Renal pelvis (tissue), 4 donors: ENCODE data around the gene AKNA. TPM values are rescaled to one million over a fixed set of nuclear protein-coding genes. Genes with fewer than 3 reads are reported as not detected.

ENCODE experiments used
- DNase-seq: peaks from one replicate; pipeline ENCODE4 v3.0.0-alpha.2; 2013
- polyA plus RNA-seq, 3 donors: library from polyadenylated mRNA; unstranded; fragments of 120-200 nt; gene quantifications; one replicate each; pipeline ENCODE4 v1.2.1, GENCODE V29; 2013; ENCODE audit not compliant: insufficient read length in 3 of 3

The AKNA gene
- polyA plus RNA-seq, 3 donors = 14.1 to 16.2 (median 15.6) TPM

DNA sequence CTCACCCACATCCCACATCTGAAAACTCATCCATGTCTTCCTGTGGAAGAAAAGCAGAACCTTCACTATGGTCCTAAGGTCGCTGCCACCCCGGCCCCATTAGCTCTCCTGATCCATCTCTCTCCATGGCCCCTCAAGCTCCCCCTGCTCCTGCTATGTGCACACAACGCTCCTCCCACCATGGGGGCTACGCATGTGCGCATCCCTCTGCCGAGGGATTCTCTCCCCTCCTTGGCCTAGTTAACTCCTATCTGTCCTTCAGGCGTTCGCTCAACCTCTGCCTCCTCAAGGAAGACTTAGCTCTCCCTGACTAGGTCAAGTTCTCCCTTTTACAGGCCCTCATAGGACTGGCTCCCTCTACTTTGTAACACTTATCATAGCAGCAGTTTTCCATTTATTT, 9.8 kb downstream of the AKNA start:
- no peak for DNase-seq

DNA sequence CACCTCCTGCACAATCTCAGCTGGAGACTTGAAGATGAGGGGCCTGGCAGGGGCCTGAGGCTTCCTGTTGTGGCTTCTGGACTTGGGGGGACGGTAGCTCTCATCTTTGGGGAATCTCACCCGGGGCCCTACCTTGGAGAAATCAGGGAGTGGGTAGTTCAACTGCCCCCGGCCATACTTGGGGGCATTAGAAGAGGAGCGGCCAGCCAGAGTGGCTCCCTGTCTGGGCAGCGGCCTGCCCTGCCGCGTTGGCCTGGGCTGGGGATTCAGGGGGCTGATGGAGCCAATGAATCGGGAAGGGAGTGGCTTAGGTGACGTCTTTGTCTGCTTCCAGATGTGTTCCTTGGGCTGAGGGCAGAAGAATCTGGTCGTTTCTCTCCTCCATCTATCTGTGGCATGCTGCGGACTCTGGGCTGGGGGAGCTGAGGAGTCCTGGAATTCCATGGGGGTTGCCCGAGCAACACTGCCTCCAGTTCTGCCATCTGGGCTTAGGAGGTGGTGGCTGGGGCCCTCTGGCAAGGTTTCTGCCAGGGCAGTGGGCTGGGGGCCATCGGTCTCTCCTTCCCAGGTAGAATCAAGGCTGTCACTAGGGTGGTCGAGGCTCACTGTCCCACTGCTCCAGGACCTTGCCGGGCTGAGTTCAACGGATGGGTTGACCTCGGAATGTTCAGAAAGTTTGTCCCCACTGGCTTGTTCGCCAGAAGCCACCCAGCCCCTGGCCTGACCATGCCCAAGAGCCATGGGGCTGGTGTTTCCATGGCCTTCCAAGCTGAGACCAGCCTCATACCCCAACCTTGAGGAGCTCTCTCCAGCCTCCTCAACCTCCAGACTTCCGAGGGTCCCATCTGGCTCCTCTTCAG, 11.0 kb downstream of the AKNA start:
- no peak for DNase-seq

GRCh38 chr9:114375386-114376175, 12.2 kb downstream of the AKNA start:
- DNase-seq = no peak

DNA sequence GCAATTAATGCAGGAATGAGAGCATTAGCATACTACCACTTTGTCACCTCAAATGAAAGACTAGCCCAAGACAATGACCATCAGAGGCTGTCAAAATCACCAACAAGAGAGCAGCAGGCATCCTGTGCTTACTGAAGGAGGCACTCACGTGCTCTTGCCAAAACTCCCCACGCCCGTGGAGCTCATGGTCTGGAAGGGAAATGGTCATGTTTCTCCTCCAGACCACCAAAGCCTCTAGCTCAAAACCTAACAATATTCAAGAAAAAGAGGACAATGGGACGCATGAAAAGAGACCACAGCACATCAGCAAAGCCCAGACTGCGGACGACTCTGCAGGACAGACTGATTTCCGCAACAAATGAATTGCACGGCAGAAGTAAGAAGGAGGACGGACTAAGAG, 12.8 kb downstream of the AKNA start:
- DNase-seq = no peak

DNA sequence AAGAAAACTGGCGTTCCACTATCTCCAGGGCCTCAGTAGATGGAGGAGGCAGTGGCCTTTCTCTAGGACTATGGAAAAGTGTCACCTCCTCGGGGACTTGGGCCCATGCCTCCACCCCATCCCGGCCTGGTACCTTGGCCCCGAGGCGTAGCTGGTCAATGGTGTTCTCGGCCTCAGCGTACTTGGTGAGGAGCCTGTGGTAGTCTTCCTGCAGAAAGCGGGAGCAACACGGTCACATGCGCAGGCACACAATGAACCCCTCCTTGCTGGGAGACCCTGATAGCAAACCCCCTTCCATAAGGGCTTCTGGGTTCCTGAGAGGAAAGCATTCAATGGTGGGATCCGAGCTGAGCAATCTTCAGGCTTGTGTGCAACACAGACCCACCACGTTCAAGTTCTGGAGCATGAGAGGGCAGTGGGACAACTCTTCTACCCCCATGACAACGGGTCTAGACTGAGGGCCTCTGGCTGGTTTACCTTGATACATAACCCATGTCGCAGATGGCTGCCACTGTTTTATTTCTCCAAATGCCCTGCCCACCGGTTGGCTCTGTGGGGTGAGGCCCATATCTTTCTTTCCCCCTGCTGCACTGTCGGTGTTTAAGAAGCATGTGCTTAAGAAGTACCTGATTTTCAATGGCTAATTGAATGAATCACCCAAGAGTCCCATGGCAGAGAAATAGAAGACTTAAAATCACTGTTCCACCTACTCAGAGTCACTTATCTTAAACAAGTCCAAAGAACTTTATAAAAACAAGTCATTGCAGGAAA, 13.6 kb downstream of the AKNA start:
- no peak for DNase-seq

- no peak for DNase-seq
Measured at GRCh38 chr9:114372921-114373448, 14.8 kb downstream of the AKNA start.

- DNase-seq = no peak
Measured at GRCh38 chr9:114371973-114372917, 15.5 kb downstream of the AKNA start.

- DNase-seq = no peak
Measured at GRCh38 chr9:114371343-114371944, 16.3 kb downstream of the AKNA start.

DNA sequence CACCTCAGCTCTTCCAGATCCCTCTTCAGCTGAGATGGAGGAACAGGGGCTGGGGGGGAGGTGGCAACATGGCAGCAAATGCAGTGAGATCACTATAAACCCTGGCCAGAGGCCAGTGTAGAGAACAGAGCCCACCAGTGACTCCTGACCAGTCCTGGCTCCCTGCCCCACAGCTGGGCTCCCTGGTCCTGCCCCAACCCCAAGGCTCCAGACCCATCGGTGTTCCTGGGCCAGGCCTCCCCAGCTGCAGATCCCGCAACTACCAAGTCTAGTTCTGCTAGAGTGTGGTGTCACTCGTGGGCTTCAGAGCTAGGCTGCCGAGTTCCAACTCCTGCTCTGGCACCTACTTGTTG, 16.8 kb downstream of the AKNA start:
- no peak for DNase-seq

GRCh38 chr9:114370251-114370967, 17.4 kb downstream of the AKNA start:
- no peak for DNase-seq

DNA sequence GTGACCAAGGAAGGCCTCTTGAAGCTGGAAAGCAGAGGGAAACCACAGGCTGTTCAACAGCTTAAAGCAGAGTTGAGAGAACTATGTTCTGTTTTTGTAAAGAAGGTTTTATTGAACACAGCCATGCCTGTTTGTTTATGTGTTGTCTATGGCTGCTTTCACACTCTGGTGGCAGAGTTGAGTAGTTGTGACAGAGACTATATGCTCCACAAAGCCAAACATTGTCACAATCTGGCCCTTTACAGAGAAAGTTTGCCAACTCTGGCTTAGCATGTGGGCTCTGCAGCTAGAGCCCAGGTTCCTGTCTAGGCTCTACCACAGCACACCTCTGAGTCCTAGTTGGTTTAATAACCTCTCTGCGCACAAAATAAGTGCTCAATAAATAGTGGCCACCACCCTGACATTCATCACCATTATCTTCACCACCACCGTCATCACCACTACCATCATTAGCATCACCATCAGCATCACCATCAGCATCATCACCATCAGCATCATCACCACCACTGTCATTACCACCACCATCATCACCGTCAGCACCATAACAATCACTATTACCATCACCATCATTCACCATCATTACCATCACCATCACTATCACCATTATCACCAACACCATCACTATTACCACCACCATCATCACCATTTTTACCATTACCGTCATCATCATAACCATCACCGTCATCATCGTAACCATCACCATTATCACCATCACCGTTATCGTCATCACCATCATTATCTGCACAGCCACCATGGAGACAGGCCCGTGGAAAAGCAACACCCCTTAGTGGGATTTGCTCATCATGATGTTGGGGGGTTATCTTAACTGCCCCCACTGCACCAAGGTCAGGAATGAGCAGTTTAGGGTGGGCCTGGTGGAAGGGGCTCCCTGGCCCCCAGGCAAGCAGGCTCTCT, 18.3 kb downstream of the AKNA start:
- no peak for DNase-seq

GRCh38 chr9:114367772-114368569, 19.8 kb downstream of the AKNA start:
- DNase-seq = no peak

GRCh38 chr9:114367366-114367765, 20.4 kb downstream of the AKNA start:
- no peak for DNase-seq

DNA sequence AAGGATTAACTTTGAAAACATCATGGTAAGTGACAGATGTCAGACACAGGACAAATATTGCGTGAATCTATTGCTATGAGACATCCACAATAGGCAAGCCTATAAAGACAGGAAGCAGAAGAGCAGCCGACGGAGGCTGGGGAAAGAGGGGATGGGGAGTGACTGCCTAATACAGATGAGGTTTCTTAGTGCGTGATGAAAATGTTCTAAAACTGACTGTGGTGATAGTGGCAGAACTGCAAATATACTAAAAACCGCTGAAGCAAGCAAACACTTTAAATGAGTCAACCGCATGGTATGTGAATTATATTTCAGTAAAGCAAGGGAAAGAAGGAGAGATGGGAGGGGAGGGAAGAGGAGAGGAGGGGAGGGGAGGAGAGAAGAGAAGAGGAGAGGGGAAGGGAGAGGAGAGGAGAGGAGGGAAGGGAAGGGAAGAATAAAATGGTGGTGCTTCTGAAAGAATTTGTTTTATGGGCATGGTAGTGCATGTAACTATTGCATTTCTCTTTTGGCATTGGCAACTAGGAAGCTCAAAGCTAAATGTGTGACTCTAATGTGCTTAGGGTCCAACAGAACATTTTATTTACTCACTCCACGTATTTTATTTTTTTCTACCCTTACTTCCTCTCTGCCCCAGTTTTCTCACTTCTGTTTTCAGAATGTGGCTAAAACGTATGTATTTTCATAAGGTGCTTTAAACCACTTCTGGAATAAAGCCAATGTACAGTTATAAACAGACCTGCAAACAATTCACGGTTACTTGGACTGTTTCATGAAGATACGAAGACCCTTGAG, 21.3 kb downstream of the AKNA start:
- DNase-seq = no peak

DNA sequence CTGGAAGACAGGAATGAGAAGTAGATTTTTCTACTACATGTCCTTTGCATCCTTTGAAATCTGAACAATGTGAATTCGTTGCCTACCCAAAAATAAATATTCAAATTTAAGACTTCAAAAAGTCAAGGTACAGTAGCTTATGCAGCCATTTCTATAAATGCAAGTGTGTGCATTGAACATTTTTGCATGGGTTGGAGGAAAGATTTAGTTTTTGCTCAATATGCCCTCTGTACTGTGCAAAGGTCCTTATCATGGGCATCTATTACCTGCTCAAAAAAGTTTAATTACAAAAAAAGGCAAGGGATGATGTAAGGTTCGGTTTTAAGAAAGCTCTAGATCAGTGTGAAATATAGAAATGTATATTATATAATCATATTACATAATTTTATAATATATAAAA, 22.6 kb downstream of the AKNA start:
- DNase-seq = no peak

GRCh38 chr9:114364134-114365041, 23.4 kb downstream of the AKNA start:
- DNase-seq = no peak
